NOMO-1 treated with dmso at 0.1 percent for 144 hours (cell line): ENCODE data around the gene CAMK2N1.
"Not testable (repeated sequence)": the region's sequence is repeated elsewhere in the genome, so short reads cannot be mapped to it uniquely, and the experiment has no call there.

ENCODE experiments used
- DNase-seq: peaks from one replicate; lab custom pipeline; 2025; ENCODE audit not compliant: unreplicated experiment; lab: John Stamatoyannopoulos, UW

The CAMK2N1 gene

GRCh38 chr1:20496725-20497383 is 10.8 kb upstream of the CAMK2N1 start:
- not testable (repeated sequence) for DNase-seq

DNA sequence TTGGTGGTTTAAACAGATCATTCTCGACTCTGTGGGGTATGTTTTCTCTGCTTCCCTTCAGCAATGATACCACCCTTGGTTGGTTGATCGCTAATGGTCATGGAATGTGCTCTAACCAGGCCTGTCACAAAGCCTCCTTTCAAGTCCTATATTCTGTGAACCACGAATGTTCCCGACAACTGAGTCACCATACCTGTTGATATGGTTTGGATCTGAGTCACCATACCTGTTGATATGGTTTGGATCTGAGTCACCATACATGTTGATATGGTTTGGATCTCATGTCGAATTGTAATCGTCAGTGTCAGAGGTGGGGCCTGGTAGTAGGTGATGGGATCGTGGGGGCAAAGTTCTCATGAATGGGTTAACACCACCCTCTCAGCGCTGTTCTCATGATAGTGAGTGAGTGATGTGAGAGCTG is 10.2 kb upstream of the CAMK2N1 start:
- no peak for DNase-seq

- no peak for DNase-seq
These were observed 9.7 kb upstream of the CAMK2N1 start for GRCh38 chr1:20495661-20496060.

DNA sequence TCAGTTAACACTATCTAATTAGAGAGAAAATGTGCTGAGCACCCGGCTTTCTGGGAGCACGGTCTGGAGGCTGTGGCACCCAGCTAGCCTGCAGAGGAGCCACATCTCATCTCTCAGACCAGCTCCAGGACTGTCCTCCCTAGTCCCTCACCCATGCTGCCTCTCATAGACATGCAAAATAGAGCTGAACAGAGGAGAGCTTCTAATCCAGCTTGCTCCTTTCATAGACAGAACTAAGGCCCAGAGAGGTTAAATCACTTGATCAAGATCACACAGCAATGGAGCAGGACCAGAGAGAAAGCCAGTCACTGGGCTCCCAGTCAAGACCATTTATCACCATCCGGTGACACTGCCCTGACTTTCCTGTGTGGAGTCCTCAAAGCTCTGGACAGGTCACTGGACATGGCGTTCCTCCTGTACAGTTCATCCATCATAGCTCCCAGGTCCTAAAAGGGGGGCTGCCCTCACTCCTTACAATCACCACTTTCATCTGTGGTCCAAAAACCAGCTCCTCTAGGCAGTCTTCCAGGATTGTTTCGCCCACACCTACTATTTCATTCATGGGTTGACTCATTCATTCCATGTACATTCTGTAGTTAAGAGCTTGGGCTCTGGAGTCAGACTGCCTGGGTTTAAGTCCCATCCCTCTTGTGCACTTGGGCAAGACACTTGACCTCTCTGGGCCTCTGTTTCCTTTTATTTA is 8.8 kb upstream of the CAMK2N1 start:
- no peak for DNase-seq

GRCh38 chr1:20493839-20494608 is 8.0 kb upstream of the CAMK2N1 start:
- DNase-seq, result peak; percentile 70

DNA sequence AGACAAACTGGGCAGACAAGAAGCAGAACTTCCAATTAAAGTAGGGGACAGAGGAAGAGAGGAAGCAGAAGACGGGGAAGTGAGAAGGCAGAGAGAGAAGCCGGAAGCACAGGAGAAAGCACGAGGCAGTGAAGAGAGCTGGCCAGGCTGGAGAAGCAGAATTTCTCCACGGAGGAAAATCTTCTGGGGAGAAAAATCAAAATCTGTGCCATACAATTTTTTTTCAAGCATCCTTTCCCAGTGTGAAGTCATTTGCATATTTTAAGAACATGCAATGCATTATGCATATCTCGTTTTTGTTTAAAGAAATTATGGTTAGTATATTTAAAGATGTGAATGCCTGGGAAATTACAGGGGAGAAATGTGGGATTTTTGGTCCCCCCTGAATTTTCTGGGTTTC is 7.3 kb upstream of the CAMK2N1 start:
- DNase-seq, result peak; percentile 10

DNA sequence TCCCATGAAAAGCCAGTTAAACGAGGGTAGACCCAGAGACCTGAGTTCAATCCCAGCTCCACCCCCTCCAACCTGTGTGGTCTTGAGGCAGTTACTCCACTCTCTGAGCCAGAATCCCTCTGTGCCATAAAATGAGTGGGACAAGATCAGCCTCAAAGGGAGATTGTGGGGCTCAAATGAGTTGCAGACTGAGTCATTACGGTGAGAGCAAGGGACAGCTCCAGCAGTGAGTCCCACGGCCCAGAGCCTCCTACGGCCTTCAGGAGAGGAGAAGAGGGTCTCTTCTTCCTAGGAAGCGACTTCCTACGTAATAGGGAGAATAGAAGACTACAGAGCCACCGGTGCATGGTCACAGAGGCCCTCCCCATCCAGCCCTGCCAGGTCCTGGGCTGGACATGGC is 6.7 kb upstream of the CAMK2N1 start:
- no peak for DNase-seq

GRCh38 chr1:20491866-20492265 is 5.9 kb upstream of the CAMK2N1 start:
- no peak for DNase-seq

- DNase-seq, result no peak
These were observed 5.2 kb upstream of the CAMK2N1 start for GRCh38 chr1:20491178-20491577.

- no peak for DNase-seq
These were observed 1.2 kb upstream of the CAMK2N1 start for GRCh38 chr1:20487236-20487590.

- no peak for DNase-seq
These were observed 636 bp upstream of the CAMK2N1 start for GRCh38 chr1:20486457-20487235.

GRCh38 chr1:20484519-20485462 is 1.2 kb downstream of the CAMK2N1 start:
- no peak for DNase-seq

GRCh38 chr1:20483833-20484518 is 2.0 kb downstream of the CAMK2N1 start:
- no peak for DNase-seq

DNA sequence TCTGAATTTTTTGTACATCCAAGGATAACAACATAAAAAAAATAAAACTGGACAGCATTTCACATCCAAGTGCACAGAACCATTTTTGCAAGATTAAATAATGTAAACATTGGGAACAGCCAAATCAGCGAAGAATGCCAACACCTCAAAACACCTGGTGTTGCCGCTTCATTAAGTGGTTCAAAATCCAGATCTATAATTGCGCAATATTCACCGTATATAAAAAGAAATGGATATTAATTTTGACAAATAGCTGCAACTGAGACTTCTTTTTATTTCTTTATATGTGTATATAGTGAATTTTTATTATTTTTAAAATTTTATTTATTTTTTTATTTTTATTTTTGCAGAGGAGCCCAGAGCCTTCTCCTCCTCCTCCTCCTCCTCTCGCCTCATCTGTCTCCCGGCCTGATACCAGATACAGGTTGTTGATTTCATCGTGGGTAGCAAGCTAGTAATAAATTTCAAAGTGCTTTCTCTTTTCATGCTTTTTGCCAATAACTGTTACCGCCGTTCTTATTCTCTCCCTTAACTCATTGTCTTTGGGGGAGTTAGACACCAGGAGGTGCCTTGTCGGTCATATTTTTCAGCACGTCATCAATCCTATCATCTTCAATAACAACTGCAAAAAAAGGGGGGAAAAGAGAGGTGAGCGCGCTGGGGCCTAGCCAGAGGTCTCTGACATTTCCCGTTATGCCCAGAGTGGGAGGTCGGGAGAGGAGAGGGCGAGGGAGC is 2.7 kb downstream of the CAMK2N1 start:
- no peak for DNase-seq

DNA sequence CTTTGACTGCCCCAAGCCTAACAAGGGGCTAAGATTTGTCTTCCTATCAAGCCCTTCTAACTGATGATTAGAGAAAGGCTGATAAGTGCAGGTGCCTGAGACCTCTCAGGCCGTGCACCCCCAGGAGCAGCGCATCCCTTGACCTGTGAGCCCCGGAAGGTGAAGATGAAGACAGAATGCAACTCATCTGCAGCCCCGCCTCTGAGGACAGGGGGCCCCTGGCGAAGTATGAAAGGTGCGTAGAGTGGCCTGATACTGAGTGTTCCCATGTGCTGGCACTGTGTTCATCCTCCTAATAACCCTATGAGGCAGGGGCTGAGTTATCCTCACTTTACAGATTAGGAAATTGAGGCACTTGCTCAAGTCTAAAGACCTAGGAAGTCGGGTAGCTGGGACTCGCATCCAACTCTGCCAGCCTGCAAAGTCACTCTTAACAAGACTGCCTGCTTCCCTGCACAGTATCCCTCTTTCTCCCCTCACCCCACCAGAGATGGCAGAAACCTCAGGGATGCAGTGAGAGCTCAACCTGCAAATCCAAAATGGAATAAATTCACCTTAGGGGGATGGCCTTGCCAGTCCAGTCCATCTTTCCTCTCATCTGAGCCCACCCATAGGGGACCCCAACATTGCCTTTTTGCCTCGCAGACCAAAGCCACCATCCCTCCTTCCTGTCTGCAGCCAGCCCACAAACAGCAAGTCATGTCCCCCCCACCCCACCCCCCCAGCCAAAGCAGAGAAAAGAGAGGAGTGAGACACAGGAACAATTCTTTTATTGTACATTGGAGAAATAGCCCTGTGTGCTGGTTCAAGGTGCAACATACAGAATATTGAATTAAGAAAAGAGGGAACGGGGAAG is 4.1 kb downstream of the CAMK2N1 start:
- no peak for DNase-seq

DNA sequence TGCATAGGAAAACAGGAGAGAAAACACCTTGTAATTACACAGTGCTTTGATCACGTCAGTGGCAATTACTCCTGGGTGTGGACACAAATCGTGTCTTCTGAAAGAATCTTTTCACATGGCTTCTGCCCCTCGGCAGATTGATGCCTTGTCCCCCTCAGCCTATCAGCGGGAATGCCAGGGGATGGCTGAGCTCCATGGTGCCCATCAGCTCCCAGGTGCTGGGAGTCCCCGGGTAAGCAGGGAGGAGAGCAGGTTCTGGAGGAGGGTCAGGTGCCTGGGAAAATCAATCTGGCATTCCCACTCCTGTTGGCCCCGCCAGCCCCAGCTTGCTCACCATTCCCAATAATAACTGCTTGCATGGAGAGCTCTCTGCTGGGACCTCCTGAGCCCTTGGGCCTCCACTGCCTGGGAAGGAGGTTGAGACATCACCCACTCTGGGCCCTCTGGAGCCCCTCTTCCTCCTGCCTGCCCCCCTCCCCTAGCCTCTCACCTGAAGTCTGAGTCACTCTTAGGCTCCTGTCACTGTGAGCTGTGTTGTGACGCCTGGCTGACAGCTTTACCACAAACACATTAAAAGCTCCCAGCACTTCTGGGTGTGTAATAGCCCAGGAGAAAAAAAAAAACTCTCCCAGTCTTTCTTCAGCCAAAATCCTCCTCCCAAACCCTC is 4.9 kb downstream of the CAMK2N1 start:
- DNase-seq, result no peak

DNA sequence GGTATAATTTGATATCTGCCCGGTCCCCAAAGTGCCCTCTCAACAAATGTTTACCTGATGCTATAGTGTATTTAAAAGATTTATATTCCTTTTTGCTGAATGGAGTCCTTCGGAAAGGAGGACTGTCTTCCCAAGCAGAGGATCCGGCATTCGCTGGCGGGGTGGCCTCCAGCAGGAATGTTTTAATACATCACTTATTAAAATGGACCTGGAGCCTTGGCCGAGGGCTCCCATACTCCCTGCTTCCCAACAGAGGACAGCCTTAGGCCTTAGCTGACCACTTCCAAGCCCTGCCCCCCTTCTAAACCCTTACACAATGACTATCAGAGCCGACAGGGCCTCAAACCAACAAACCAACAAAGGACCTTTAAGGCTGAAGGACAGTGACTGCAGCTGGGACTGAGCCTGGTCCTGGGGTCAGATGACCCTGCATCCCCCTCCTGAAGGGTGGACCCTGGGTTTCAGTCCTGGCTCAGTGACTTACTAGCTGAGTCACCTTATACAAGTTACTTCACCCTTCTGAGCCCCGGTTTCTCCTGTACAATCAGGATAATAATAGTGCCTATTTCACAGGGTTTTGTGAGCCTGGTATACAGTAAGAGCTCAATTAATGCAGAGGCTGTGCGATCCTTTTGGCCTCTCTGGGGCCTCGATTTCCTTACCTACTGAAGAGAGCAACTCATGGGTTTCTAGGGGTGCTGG is 5.6 kb downstream of the CAMK2N1 start:
- no peak for DNase-seq
